Omental fat pad (tissue), 4 donors: ENCODE measurements around the gene ENHO. TPM values are rescaled to one million over a fixed set of nuclear protein-coding genes. Genes with fewer than 3 reads are reported as not detected.

ENCODE experiments used
- ATAC-seq: fragments of 150-250 bp; one replicate; pipeline ENCODE4 v1.9.1; 2016; ENCODE audit warnings: mild to moderate bottlenecking, moderate library complexity; ENCODE audit not compliant: low FRiP score
- DNase-seq: peaks from one replicate; pipeline ENCODE4 v3.0.0-alpha.2; 2019; ENCODE audit warnings: low spot score
- CTCF ChIP-seq, 3 donors: fragments of 450-650 bp; IDR thresholded peaks; one replicate each; pipeline ENCODE4 v1.5.1; 2016 to 2017; ENCODE audit warnings: antibody characterized with exemption in 3 of 3, mild to moderate bottlenecking in 3 of 3, moderate library complexity in 2 of 3
- total RNA-seq, 4 donors: library from RNA; depleted of rRNA; stranded (reverse); fragments of >200 nt; gene quantifications; one replicate each; pipeline ENCODE4 v1.1.0, GENCODE V29; 2016

The ENHO gene
- total RNA-seq, 4 donors from 2014 or later, result not detected

- no peak for DNase-seq
- TF ChIP-seq CTCF (IDR thresholded peaks at IDR 0.05), result no peak
- no peak for ATAC-seq
These were observed 29.2 kb upstream of the ENHO start for GRCh38 chr9:34551751-34552605.

- TF ChIP-seq CTCF (IDR thresholded peaks at IDR 0.05), result no peak
- DNase-seq (no peak), ATAC-seq (no peak)
These were observed 28.0 kb upstream of the ENHO start for GRCh38 chr9:34550681-34551270.

- no peak for ATAC-seq
- no peak for DNase-seq
- TF ChIP-seq CTCF (IDR thresholded peaks at IDR 0.05), result no peak
These were observed 27.4 kb upstream of the ENHO start for GRCh38 chr9:34550016-34550680.

- ATAC-seq, result no peak
- DNase-seq, result no peak
- no peak for TF ChIP-seq CTCF (IDR thresholded peaks at IDR 0.05)
These were observed 26.6 kb upstream of the ENHO start for GRCh38 chr9:34549407-34549732.

- peak in 1 of 3 donors; percentile 50 for TF ChIP-seq CTCF (IDR thresholded peaks at IDR 0.05)
- DNase-seq, result peak; percentile 62
- peak; percentile 67 for ATAC-seq
These were observed 25.3 kb upstream of the ENHO start for GRCh38 chr9:34547960-34548611.

GRCh38 chr9:34546834-34547827, 24.3 kb upstream of the ENHO start:
- peak; percentile 32 for ATAC-seq
- TF ChIP-seq CTCF (IDR thresholded peaks at IDR 0.05), result peak in 1 of 3 donors; percentile 44

More at GRCh38 chr9:34546834-34547827, 24.3 kb upstream of the ENHO start:
- DNase-seq, result peak; percentile 65
